ENCODE results near the gene GPATCH8. TPM values are rescaled to one million over a fixed set of nuclear protein-coding genes. Genes with fewer than 3 reads are reported as not detected.

Gene GPATCH8
- total RNA-seq, 1 donor from 2014 or later: 12.6 TPM

- DNase-seq (ENCODE audit: low read depth): no peak
- H3K4me3 ChIP-seq (ENCODE audit: low read depth, low read length): peak within 1 kb of the TSS; percentile 68
- TF ChIP-seq CTCF (conservative IDR thresholded peaks at IDR 0.05; ENCODE audit: low read depth, low read length): peak; percentile 36
Measured at GRCh38 chr17:44363613-44364159, 139.5 kb downstream of the GPATCH8 start, which contains the start of gene FAM171A2. FAM171A2 (minus strand) TSS chr17:44363853; CDS start chr17:44363714, 139 bp downstream.

- TF ChIP-seq CTCF (conservative IDR thresholded peaks at IDR 0.05; ENCODE audit: low read depth, low read length): no peak
- no peak for DNase-seq (ENCODE audit: low read depth)
- peak overlapping the region; percentile 68 for H3K4me3 ChIP-seq (ENCODE audit: low read depth, low read length)
Measured at GRCh38 chr17:44362949-44363612, 140.1 kb downstream of the GPATCH8 start.

GRCh38 chr17:44362459-44362948, 140.7 kb downstream of the GPATCH8 start:
- H3K4me3 ChIP-seq (ENCODE audit: low read depth, low read length): peak overlapping the region; percentile 68
- no peak for TF ChIP-seq CTCF (conservative IDR thresholded peaks at IDR 0.05; ENCODE audit: low read depth, low read length)

GRCh38 chr17:44361292-44362260, 141.6 kb downstream of the GPATCH8 start:
- DNase-seq (ENCODE audit: low read depth): no peak
- TF ChIP-seq CTCF (conservative IDR thresholded peaks at IDR 0.05; ENCODE audit: low read depth, low read length): no peak
- no peak overlapping the region for H3K4me3 ChIP-seq (ENCODE audit: low read depth, low read length)

More at GRCh38 chr17:44362459-44362948, 140.7 kb downstream of the GPATCH8 start:
- DNase-seq (ENCODE audit: low read depth): no peak

- no peak for DNase-seq (ENCODE audit: low read depth)
- no peak for TF ChIP-seq CTCF (conservative IDR thresholded peaks at IDR 0.05; ENCODE audit: low read depth, low read length)
- H3K4me3 ChIP-seq (ENCODE audit: low read depth, low read length): no peak overlapping the region
Measured at GRCh38 chr17:44360826-44361225, 142.4 kb downstream of the GPATCH8 start.

GRCh38 chr17:44360144-44360533, 143.1 kb downstream of the GPATCH8 start:
- no peak for DNase-seq (ENCODE audit: low read depth)
- H3K4me3 ChIP-seq (ENCODE audit: low read depth, low read length): no peak overlapping the region
- no peak for TF ChIP-seq CTCF (conservative IDR thresholded peaks at IDR 0.05; ENCODE audit: low read depth, low read length)

Measured in epithelial cell of proximal tubule (primary cell).